HUES6 (cell line): ENCODE data around the gene FABP2.
"Not testable (repeated sequence)": the region's sequence is repeated elsewhere in the genome, so short reads cannot be mapped to it uniquely, and the experiment has no call there.

Experiments
- H3K27ac ChIP-seq: 2 replicates; pipeline ENCODE4 v1.7.0; 2013; ENCODE audit warnings: low read depth, mild to moderate bottlenecking, low read length, inconsistent platforms
- H3K27me3 ChIP-seq: 2 replicates; pipeline ENCODE4 v1.6.1; 2013; ENCODE audit warnings: low read length; ENCODE audit not compliant: control insufficient read depth, insufficient read depth
- H3K36me3 ChIP-seq: 2 replicates; pipeline ENCODE4 v1.6.1; 2013; ENCODE audit warnings: low read length; ENCODE audit not compliant: control insufficient read depth, insufficient read depth
- H3K4me1 ChIP-seq: 2 replicates; pipeline ENCODE4 v1.6.1; 2013; ENCODE audit warnings: low read length; ENCODE audit not compliant: control insufficient read depth, insufficient read depth
- H3K4me3 ChIP-seq: 2 replicates; pipeline ENCODE4 v1.5.1; 2013; ENCODE audit warnings: low read depth, low read length
- H3K9ac ChIP-seq: one replicate; pipeline ENCODE4 v1.6.1; 2013; ENCODE audit warnings: mild to moderate bottlenecking, low read length
- H3K9me3 ChIP-seq: 2 replicates; pipeline ENCODE4 v1.6.1; 2013; ENCODE audit warnings: low read depth, low read length; ENCODE audit not compliant: control insufficient read depth, insufficient read depth

FABP2 gene

GRCh38 chr4:119348169-119348568 lies 26.2 kb upstream of the FABP2 start:
- H3K27me3 ChIP-seq, H3K4me3 ChIP-seq, H3K9me3 ChIP-seq, H3K27ac ChIP-seq, H3K4me1 ChIP-seq, H3K9ac ChIP-seq, H3K36me3 ChIP-seq: not testable (repeated sequence)

GRCh38 chr4:119343293-119343692 lies 21.4 kb upstream of the FABP2 start:
- H3K4me1 ChIP-seq, H3K9me3 ChIP-seq, H3K36me3 ChIP-seq, H3K9ac ChIP-seq, H3K27ac ChIP-seq, H3K27me3 ChIP-seq, H3K4me3 ChIP-seq: not testable (repeated sequence)

- not testable (repeated sequence) for H3K36me3 ChIP-seq, H3K4me1 ChIP-seq, H3K27me3 ChIP-seq, H3K9me3 ChIP-seq, H3K4me3 ChIP-seq, H3K27ac ChIP-seq, H3K9ac ChIP-seq
These were observed 18.0 kb upstream of the FABP2 start for GRCh38 chr4:119339895-119340294.

GRCh38 chr4:119337010-119337409 lies 15.1 kb upstream of the FABP2 start:
- Histone ChIP-seq H3K27ac (no peak overlapping the region), H3K4me3 (no peak overlapping the region), H3K4me1 (no peaks in the 10 kb centered on the region), H3K36me3 (no peaks in the 10 kb centered on the region), H3K9ac (no peak overlapping the region), H3K27me3 (no peaks in the 10 kb centered on the region), H3K9me3 (no peaks in the 10 kb centered on the region)

GRCh38 chr4:119336332-119336979 lies 14.5 kb upstream of the FABP2 start:
- not testable (repeated sequence) for H3K27ac ChIP-seq, H3K9me3 ChIP-seq, H3K4me3 ChIP-seq, H3K4me1 ChIP-seq, H3K9ac ChIP-seq, H3K27me3 ChIP-seq, H3K36me3 ChIP-seq

GRCh38 chr4:119329835-119330620 lies 8.1 kb upstream of the FABP2 start:
- Histone ChIP-seq H3K9ac (no peak overlapping the region), H3K27me3 (no peaks in the 10 kb centered on the region), H3K4me3 (no peak overlapping the region), H3K9me3 (no peaks in the 10 kb centered on the region), H3K27ac (no peak overlapping the region), H3K4me1 (no peaks in the 10 kb centered on the region), H3K36me3 (no peaks in the 10 kb centered on the region)

GRCh38 chr4:119328695-119329094 lies 6.8 kb upstream of the FABP2 start:
- Histone ChIP-seq H3K27me3 (no peaks in the 10 kb centered on the region), H3K27ac (no peak overlapping the region), H3K9ac (no peak overlapping the region), H3K36me3 (no peaks in the 10 kb centered on the region), H3K9me3 (no peaks in the 10 kb centered on the region), H3K4me1 (no peaks in the 10 kb centered on the region), H3K4me3 (no peak overlapping the region)

GRCh38 chr4:119317990-119318389 lies 3.9 kb downstream of the FABP2 start:
- Histone ChIP-seq H3K4me1 (no peaks in the 10 kb centered on the region), H3K27ac (no peak overlapping the region), H3K4me3 (no peak overlapping the region), H3K9ac (no peak overlapping the region), H3K36me3 (no peaks in the 10 kb centered on the region), H3K9me3 (no peaks in the 10 kb centered on the region), H3K27me3 (no peaks in the 10 kb centered on the region)

- Histone ChIP-seq H3K4me3 (no peak overlapping the region), H3K36me3 (no peaks in the 10 kb centered on the region), H3K4me1 (no peaks in the 10 kb centered on the region), H3K27ac (no peak overlapping the region), H3K9me3 (no peaks in the 10 kb centered on the region), H3K9ac (no peak overlapping the region), H3K27me3 (no peaks in the 10 kb centered on the region)
These were observed 6.9 kb downstream of the FABP2 start for GRCh38 chr4:119315036-119315435.

GRCh38 chr4:119314356-119314755 lies 7.6 kb downstream of the FABP2 start:
- H3K27me3 ChIP-seq = no peaks in the 10 kb centered on the region
- no peak overlapping the region for H3K4me3 ChIP-seq
- H3K36me3 ChIP-seq = no peaks in the 10 kb centered on the region
- no peaks in the 10 kb centered on the region for H3K4me1 ChIP-seq
- no peaks in the 10 kb centered on the region for H3K9me3 ChIP-seq
- no peak overlapping the region for H3K27ac ChIP-seq
- H3K9ac ChIP-seq = no peak overlapping the region

- Histone ChIP-seq H3K4me1 (no peaks in the 10 kb centered on the region), H3K9ac (no peak overlapping the region), H3K4me3 (no peak overlapping the region), H3K36me3 (no peaks in the 10 kb centered on the region), H3K27ac (no peak overlapping the region), H3K9me3 (no peaks in the 10 kb centered on the region), H3K27me3 (no peaks in the 10 kb centered on the region)
These were observed 8.7 kb downstream of the FABP2 start for GRCh38 chr4:119313237-119313636.
